22Rv1 (cell line): Measurements from ENCODE around the gene LIMK2.
A peak's percentile ranks its signal among the peaks of the same experiment; 100 is the strongest.

Source experiments
- H3K27ac ChIP-seq: fragments of 450-650 bp; 2 replicates; pipeline ENCODE4 v1.5.1; 2017
- ZFX ChIP-seq: fragments of 450-650 bp; IDR thresholded peaks from 2 replicates; pipeline ENCODE4 v1.6.1; 2017; ENCODE audit warnings: antibody characterized with exemption, borderline replicate concordance
- TF ChIP-seq, protein P1 (sequence below): fragments of 450-650 bp; IDR thresholded peaks from 2 replicates; pipeline ENCODE4 v1.5.1; 2017; ENCODE audit warnings: mild to moderate bottlenecking

LIMK2 gene

DNA sequence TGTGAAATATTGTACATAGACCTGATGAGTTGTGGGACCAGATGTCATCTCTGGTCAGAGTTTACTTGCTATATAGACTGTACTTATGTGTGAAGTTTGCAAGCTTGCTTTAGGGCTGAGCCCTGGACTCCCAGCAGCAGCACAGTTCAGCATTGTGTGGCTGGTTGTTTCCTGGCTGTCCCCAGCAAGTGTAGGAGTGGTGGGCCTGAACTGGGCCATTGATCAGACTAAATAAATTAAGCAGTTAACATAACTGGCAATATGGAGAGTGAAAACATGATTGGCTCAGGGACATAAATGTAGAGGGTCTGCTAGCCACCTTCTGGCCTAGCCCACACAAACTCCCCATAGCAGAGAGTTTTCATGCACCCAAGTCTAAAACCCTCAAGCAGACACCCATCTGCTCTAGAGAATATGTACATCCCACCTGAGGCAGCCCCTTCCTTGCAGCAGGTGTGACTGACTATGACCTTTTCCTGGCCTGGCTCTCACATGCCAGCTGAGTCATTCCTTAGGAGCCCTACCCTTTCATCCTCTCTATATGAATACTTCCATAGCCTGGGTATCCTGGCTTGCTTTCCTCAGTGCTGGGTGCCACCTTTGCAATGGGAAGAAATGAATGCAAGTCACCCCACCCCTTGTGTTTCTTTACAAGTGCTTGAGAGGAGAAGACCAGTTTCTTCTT is 67.9 kb downstream of the LIMK2 start:
- TF ChIP-seq, protein P1, sequence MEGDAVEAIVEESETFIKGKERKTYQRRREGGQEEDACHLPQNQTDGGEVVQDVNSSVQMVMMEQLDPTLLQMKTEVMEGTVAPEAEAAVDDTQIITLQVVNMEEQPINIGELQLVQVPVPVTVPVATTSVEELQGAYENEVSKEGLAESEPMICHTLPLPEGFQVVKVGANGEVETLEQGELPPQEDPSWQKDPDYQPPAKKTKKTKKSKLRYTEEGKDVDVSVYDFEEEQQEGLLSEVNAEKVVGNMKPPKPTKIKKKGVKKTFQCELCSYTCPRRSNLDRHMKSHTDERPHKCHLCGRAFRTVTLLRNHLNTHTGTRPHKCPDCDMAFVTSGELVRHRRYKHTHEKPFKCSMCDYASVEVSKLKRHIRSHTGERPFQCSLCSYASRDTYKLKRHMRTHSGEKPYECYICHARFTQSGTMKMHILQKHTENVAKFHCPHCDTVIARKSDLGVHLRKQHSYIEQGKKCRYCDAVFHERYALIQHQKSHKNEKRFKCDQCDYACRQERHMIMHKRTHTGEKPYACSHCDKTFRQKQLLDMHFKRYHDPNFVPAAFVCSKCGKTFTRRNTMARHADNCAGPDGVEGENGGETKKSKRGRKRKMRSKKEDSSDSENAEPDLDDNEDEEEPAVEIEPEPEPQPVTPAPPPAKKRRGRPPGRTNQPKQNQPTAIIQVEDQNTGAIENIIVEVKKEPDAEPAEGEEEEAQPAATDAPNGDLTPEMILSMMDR: no peak
- no peak for TF ChIP-seq ZFX
- H3K27ac ChIP-seq: peak overlapping the region; percentile 44

DNA sequence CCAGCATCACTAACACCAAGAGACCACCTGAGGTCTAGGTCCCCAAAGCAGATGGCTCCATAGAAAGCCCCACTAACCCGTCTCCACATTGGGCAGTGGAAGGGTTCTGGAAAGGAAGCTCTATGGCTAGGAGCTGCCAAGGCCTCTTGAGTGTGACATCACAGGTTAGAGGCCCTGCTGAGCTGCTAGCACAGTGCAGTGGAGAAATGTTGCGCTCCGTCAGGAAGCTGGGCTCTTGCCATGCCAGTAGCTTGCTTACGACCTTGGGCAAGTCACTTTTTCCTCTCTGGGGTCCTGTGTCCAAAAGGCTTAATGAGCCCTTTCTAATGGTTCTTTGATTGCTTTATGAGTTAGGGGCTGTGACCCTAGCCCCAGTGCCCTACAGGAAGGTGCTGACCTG is 69.6 kb downstream of the LIMK2 start:
- TF ChIP-seq, protein P1: no peak
- TF ChIP-seq ZFX: no peak
- H3K27ac ChIP-seq: peak overlapping the region; percentile 44

DNA sequence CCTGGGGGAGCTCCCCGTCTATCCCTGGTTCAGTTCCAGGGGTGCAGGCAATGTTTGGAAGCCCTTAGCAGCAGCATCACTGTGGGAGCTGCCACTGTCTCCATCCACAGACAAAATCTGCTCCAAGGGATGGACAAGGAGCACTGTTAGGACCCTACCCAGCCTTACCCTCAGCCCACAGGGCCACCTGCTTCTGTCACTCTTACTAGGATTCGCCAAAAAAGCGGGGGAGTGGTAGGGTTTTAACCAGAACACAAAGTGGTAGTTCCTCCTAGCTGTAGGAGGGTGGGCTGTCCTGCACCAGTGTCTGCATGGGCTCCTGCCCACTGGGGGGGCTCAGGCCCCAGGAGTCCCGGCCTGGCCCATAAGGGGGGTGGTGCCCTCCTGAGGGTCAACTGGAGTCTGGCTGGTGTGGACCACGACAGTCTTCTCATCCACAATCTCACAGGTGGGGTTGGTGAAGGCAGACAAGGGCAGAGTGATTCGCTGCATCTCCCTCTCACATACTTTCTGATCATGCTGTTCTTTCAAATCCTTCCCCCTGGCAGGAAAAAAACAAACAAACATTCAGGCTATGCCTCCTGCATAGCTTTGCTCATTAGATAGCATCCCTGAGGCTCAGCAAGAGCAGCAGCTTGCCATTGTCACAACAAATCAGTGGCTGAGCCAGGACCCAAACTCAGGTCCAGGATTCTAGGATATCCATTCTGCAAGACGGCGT is 70.8 kb downstream of the LIMK2 start:
- TF ChIP-seq, protein P1: no peak
- TF ChIP-seq ZFX: no peak
- peak overlapping the region; percentile 44; the same call in 1 of the 2 replicates for H3K27ac ChIP-seq

DNA sequence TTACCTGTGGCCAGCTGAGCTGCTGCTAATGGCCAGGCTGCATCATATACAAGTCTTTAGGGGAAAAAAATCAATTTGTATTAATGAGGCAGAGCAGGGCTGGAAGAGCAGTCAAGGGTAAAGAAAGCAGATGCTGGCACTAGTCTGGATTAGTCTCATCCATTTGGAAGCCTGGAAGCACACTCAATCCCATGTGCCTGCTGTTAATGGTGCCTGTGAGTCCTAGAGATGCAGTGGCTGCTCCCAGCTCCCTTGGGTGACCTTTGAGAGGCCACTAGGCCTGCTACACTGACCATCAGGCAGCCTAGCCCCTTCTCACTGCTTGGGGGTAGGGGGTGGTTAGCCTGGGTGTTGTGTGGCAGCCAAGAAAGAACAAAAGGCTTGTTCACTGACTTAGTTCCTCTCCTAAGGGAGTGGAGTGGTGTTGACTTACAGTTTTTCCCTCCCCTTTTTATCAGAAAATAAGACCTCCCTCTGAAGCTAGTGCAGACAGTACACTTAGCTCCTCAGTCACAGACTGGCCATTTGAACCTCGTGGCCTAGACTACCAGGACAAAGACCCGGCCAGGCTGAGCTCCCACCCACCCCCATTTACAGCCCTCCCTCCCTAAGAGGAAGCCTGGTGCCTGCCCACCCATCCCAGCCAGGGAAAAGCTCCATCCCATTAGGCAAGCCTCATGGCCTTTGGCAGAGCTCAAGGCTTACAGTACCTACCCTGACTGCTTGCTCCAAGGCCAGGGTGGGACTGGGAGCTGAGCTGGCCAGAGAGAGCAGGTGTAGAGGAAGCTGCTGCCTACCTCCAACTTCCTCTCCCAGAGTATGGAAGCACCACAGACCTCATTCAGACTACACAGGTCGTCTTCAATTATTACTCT is 72.4 kb downstream of the LIMK2 start:
- TF ChIP-seq, protein P1: no peak
- no peak for TF ChIP-seq ZFX
- peak overlapping the region; percentile 44 for H3K27ac ChIP-seq

DNA sequence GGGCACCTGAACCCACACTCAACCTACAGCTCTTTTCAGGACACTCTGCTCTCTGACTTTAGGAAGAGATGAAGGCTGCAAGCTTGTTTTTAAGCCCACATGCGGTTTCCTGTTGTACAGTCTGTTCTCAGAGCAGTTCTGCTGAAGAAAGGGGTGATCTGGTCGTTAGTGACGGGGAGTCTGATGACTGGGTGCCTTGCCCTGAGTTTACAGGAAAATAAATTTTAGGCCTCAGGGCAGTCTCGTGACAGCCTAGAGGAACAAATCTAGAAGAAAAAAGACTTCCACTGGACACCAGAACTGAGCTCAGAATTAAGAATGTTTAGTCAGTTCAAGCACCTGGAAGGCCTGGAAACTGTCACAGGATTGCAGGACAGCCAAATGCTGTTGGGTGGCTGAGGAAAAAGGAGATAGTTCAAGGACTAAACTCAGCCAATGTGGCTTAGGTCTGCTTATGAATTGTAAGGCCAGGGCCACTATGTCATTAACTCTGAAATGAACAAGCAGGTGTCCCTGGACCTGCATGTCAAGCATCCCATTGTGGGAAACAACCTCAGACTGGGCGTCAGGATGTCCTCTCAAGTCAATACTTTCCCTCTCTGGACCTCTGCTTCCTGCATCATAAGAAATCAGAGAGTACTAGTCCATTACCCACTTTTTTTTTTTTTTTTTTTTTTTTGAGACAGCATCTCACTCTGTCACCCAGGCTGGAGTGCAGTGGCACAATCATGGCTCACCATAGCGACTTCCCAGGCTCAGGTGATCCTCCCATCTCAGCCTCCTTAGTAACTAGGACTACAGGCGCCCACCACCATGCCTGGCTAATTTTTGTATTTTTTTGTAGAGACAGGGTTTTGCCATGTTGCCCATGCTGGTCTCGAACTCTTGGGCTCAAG is 74.5 kb downstream of the LIMK2 start:
- peak overlapping the region; percentile 44 for H3K27ac ChIP-seq
- no peak for TF ChIP-seq ZFX
- TF ChIP-seq, protein P1: no peak

DNA sequence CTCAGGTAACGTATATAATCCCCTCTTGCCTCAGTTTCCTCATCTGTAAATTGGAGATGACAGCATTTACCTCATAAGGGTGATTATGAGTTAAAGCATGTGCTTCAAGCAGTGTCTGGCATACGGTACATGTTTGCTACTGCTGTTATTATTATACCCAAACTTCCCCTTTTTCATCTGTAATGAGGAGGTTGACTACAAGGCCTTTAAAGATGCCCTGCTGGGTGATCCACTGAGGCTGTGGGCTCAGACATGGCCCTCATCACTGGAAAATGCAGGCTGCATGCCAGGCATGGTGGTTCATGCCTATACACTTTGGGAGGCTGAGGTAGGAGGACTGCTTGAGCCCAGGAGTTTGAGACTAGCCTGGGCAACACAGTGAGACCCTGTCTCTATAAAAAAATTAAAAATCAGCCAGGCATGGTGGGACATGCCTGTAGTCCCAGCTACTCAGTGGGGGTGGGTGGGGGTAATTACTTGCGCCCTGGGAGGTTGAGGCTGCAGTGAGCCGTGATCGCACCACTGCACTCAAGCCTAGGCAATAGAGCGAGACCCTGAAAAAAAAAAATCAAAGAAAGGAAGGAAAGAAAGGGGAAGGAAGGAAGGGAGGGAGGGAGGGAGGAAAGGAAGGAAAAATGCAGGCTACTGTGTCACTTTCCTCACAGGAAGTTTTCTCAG is 75.9 kb downstream of the LIMK2 start:
- no peak overlapping the region for H3K27ac ChIP-seq
- TF ChIP-seq ZFX: no peak
- TF ChIP-seq, protein P1: no peak
